BE2C (cell line): ENCODE data around the gene R3HDM1.

Experiments
- DNase-seq: peaks from one replicate; pipeline ENCODE4 v3.0.0-alpha.2; 2020
- H3K27me3 ChIP-seq: fragments of 250-450 bp; sonication (Bioruptor Pico); 2 replicates; pipeline ENCODE4 v1.5.1; 2020; ENCODE audit warnings: mild to moderate bottlenecking
- H3K36me3 ChIP-seq: fragments of 250-450 bp; sonication (Bioruptor Pico); 2 replicates; pipeline ENCODE4 v1.5.1; 2020; ENCODE audit warnings: mild to moderate bottlenecking
- H3K4me1 ChIP-seq: fragments of 250-450 bp; sonication (Bioruptor Pico); 2 replicates; pipeline ENCODE4 v1.5.1; 2020
- H3K4me3 ChIP-seq: 2 replicates; pipeline ENCODE4 v1.5.1; 2011; ENCODE audit warnings: low read depth, low read length
- H3K9me3 ChIP-seq: fragments of 250-450 bp; sonication (Bioruptor Pico); 2 replicates; pipeline ENCODE4 v1.5.1; 2020
- CTCF ChIP-seq: IDR thresholded peaks from 2 replicates; pipeline ENCODE4 v1.5.1; 2012; ENCODE audit warnings: mild to moderate bottlenecking, low read depth, low read length

The R3HDM1 gene

GRCh38 chr2:135504811-135505210 lies 26.5 kb upstream of the R3HDM1 start:
- H3K27me3 ChIP-seq: no peaks in the 10 kb centered on the region
- H3K36me3 ChIP-seq: no peaks in the 10 kb centered on the region
- H3K9me3 ChIP-seq: no peaks in the 10 kb centered on the region
- no peak for TF ChIP-seq CTCF
- no peak for DNase-seq
- no peaks in the 10 kb centered on the region for H3K4me1 ChIP-seq
- no peak overlapping the region for H3K4me3 ChIP-seq

GRCh38 chr2:135510577-135510976 lies 20.7 kb upstream of the R3HDM1 start:
- Histone ChIP-seq H3K27me3 (no peaks in the 10 kb centered on the region), H3K9me3 (no peaks in the 10 kb centered on the region), H3K4me3 (no peak overlapping the region), H3K4me1 (no peaks in the 10 kb centered on the region), H3K36me3 (no peaks in the 10 kb centered on the region)
- no peak for DNase-seq
- no peak for TF ChIP-seq CTCF

DNA sequence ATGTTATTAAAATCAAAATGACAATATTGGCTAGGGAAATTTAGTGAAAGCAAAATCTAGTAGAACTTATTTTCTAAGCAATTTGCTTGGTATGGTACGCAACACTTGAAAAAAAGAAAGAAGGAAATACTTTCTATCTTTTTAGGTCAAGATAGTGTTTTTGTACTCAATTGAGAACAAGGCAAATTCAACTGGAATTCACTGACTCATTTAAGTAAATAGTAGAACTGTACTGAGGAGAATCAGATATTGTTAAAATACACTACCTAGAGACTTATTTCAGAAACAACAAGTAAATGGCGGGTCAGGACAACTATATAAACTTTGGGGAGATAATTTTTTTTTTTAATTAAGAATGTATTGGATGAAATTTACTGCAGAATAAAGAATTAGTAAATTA lies 19.2 kb upstream of the R3HDM1 start:
- H3K4me1 ChIP-seq: no peaks in the 10 kb centered on the region

DNA sequence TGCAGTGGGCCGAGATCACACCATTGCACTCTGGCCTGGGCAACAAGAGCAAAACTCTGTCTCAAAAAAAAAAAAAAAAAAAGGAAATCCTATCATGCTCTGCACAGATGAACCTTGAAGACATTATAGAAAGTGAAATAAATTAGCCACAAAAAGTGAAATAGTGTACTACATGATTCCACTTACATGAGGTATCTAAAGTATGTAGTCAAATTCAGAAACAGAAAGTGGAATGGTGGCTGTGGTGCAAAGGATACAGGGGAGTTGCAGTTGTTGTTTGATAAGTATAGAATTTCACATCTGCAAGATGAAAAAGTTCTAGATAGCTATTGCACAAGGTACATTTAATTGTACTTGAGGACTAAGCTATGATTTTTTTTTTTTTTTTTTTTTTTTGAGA lies 5.5 kb upstream of the R3HDM1 start:
- DNase-seq: no peak
- no peak for TF ChIP-seq CTCF
- H3K4me1 ChIP-seq: no peaks in the 10 kb centered on the region
- no peak overlapping the region for H3K4me3 ChIP-seq
- H3K27me3 ChIP-seq: no peaks in the 10 kb centered on the region
- H3K36me3 ChIP-seq: no peaks in the 10 kb centered on the region
- H3K9me3 ChIP-seq: no peaks in the 10 kb centered on the region

More for the DNA sequence above, 19.2 kb upstream of the R3HDM1 start:
- Histone ChIP-seq H3K9me3 (no peaks in the 10 kb centered on the region), H3K4me3 (no peak overlapping the region), H3K36me3 (no peaks in the 10 kb centered on the region), H3K27me3 (no peaks in the 10 kb centered on the region)
- DNase-seq: no peak
- TF ChIP-seq CTCF: no peak

DNA sequence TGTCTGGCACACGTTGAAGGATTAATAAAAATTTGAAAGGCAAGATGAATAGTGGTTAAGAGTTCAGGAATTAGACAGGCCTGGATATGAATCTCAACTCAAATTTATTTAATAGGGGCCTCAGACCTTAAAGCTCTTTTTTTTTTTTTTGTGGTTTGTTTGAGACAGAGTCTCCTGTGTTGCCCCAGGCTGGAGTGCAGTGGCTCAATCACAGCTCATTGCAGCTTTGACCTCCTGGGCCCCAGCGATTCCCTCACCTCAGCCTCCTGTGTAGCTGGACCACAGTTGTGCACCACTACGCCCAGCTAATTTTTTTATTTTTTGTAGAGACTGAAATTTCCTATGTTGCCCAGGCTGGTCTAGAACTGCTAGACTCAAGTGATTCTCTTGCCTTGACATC lies 3.3 kb upstream of the R3HDM1 start:
- H3K9me3 ChIP-seq: no peaks in the 10 kb centered on the region

More for the DNA sequence above, 3.3 kb upstream of the R3HDM1 start:
- TF ChIP-seq CTCF: no peak
- Histone ChIP-seq H3K27me3 (no peaks in the 10 kb centered on the region), H3K4me1 (no peaks in the 10 kb centered on the region), H3K4me3 (no peak overlapping the region), H3K36me3 (no peaks in the 10 kb centered on the region)
- DNase-seq: no peak
